NCI-H510A (cell line): ENCODE data around the gene RNF183.
"Not testable (repeated sequence)": the region's sequence is repeated elsewhere in the genome, so short reads cannot be mapped to it uniquely, and the experiment has no call there.

ENCODE experiments used
- DNase-seq: peaks from one replicate; lab custom pipeline; 2025; lab: John Stamatoyannopoulos, UW

The RNF183 gene

DNA sequence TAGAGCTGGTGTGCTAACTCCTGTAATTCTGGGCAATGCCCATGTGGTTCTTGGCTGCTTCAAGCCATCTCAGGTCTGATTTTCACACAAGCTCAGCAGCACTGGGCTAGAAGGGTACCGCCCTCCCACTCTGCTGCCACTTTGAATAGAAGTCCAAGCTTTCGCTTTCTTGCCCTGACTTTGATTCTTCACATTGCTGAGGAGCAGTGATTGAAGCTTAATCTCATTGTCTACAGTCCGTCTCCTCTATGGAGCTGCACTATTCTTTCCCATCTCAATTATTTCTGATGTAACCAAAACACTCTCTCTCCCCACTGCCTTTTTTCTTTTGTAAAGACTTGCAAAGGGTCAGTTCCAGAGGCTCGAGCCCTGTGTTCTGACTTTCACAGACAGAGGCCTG, 12.9 kb upstream of the RNF183 start:
- DNase-seq, result no peak

DNA sequence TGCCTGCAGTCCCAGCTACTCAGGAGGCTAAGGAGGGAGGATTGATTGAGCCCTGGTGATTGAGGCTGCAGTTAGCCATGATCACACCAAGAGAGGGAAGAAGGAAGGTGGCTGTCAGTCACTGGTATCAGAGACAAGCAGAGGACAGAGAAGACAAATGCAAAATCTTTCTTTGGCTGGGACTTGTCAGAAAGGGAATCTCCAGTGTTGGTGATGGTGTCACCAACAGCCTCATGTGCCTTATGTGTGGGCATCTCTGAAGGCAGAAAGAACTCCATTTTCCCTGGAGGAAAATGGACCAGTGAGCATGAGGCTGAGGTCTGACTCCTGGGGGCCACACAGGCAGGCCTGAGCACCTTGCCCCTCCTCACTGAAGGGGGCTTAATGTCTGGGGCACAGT, 12.1 kb upstream of the RNF183 start:
- no peak for DNase-seq

DNA sequence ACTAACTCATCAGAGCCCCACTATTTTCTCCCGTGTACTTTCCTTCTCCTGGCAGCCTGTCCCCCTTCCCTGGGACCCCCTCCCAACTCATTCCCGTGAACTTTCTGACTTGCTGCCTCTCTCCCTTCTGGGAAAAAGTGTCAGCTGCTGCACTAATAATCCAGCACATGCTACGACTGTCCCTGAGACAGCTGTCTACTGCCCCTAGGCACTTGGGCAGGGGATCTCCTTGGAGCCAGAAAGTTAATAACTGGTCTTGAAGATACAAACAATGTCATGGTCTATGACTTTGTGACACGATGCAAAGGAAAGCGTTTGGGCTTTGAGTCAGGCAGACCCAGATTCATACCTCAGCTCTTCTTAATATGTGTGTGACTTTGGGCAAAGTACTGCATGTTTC, 10.1 kb upstream of the RNF183 start:
- no peak for DNase-seq

DNA sequence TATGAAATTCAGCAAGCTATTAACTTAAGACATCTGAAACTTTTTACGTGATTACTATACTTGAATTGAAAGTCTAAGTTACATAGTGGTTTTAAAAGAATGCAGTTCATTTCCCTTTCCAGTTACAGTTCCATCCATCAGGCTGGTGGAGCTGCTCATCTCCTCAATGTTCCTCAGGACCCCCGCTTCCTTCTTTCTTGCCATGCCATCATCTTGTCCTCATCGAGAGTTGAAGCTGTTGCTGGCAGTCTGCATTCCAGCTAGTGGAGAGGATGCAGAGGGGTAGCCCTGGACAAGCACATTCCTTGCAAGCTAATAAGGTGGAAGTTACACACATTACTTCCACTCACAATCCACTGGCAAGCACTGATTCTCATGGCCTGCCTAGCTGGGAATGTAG, 8.8 kb upstream of the RNF183 start:
- no peak for DNase-seq

DNA sequence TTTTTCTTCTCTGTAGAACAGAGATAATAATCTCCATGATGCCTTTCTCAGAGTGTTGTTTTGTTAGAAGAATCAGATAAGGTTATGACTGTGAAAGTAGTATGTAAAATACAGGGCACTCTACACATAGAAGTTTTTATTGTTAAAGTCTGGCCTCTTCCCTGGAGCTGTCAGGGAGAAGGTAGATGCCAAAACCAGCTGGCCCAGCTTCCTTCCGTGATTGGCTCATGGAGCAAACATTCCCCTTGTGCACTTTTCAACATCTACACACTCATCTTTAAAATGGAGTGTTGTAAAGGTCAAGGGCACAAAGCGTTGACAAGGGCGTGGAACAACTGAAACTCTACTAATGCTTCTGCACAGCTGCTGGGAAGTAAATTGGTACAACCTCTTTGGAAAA, 7.4 kb upstream of the RNF183 start:
- DNase-seq, result no peak

DNA sequence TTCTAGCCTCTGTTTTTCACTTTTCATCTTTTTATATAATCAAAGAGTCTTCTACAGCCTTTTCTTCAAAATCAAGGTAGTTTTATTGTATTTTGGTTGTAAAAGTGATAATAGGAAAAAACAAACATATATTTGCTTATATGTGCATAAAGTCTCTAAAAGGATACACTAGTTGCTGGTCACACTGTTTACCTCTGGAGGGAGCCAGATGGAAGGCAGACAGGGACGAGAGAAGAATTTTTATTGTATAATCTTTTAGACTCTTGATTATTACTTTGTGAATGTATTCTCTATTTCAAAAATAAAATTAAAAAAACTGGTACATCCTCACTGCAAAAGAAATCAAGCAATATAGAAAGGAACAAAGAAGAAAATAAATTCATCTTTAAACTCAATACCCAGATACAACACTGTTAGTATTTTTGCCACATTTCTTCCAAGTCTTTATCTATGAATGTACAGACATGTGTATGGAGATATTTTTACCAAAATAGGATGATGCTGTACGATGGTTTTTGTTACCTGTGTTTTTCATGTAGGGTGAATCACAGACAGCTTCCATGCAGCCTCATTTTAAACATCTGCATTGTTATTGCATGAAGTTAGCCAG, 6.1 kb upstream of the RNF183 start:
- no peak for DNase-seq

DNA sequence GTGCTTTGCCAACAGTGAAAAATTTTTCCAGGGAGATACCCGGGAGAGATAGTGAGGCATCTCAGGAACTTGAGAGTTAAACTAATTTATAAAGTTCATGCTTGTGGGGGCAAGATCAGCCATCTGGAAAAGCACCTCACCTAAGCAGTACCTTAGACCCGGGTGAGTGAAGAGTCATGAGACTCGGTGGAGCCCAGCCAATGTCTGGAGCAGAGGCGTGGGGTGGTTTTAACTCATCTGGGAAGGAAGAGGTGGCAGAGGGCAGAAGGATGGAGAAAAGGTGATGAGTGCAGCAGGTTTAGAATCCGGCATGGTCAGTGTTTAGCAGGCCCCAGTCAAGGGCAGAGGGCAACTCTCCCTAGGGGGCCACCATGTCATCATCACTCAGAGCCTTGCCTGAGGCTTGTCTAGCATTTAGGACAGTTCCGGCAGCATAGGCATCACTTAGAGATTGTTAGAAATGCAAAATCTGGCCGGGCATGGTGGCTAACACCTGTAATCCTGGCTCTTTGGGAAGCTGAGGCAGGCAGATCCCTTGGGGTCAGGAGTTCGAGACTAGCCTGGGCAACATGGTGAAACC, 4.3 kb upstream of the RNF183 start:
- DNase-seq, result no peak

DNA sequence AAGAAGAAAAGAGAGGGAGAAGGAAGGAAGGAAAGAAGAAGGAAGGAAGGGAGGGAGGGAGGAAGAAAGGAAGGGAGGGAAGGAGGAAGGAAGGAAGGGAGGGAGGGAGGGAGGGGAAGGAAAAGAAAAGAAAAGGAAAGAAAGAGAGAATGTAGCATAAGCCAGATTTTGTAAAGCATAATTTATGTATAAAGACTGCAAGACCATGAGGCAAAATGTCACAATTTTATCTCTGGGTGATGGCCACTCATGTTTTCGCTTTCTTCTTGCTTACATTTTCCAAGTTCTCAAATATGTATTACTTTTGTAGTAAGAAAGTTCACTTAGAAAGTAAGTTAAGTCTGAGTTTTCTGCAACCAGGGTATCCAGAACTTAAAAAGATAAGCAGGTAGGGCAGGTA, 3.4 kb upstream of the RNF183 start:
- DNase-seq, result no peak

DNA sequence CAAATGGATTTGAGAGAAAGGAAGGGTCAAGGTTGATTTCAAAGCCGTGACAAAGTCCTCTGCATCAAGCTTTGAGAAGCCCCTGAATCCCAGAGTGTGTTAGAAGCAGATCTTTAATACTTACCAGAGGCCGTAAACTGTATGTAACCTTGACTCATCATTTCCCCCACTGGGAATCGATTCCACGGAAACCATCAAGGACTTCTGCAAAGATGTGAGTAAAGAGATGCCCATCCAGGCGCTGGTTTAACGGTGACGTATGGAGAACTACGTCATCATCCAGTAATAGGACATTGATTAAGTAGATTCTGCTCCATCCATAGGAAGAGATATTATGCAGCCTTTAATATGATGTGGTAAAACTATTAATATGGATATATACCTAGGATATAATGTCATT, 1.6 kb downstream of the RNF183 start:
- no peak for DNase-seq

DNA sequence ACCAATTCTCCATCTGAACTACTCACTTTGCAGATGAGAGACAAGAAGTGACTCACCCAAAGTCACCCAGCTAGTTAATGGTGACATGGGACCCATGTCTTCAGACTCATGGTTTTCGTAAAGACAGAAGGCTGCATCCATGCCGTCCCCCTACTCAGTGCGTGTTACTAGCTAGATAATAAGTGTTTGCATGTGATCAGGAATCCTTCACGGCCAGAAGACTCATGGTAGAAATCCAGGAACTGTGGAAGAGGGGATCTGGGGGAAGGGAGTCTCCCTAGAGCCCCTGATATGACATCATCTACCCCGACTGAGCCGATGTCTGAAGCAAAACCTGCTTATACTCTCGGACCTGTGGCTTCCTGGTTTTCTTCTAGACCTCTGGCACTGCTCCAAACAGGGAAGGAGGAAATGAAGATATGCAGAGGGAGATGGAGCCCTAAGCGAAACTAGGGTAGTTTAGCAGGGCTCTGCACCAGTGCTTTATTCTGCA, 3.3 kb downstream of the RNF183 start:
- DNase-seq, result peak; percentile 81

DNA sequence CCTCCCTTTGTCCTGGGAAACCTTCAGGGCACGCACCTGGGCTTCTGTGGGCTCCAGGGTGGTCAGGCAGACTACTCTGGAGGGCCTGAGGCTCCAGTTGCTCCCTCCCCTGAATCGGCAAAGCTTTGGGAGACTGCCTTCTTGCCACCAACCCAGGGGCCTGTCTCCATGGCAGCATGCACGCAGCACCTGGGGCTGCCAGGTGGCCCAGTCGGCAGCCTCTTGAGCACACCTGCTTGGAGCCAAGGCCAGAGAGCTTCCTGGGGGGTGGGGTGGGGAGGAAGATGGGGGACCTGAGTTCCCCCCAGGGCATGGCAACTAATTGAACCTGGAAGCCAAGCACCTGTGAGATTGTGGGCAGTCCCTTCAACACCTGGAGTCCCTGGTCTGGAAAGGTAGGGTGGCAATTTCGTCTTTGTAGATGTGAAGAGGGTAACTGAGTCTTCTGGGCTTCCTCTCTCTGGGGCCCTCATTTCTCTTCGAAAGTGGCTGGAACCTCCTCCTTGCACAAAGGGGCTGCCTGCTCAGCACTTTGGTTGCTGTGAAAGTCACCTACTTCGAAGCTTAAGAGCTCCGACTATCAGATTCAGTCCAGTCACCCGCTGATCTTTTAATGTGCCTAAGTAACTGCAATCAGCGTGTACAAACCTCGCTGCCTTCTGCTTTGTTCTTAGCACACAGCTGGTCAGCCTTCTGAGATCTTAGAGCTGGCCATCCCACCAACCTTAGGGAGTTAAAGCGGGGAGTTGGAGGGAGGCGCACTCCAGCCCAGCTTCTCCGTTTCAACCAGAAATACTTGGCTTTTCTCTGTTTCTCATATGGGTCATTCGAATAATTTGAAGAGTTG, 4.0 kb downstream of the RNF183 start:
- peak; percentile 92 for DNase-seq

DNA sequence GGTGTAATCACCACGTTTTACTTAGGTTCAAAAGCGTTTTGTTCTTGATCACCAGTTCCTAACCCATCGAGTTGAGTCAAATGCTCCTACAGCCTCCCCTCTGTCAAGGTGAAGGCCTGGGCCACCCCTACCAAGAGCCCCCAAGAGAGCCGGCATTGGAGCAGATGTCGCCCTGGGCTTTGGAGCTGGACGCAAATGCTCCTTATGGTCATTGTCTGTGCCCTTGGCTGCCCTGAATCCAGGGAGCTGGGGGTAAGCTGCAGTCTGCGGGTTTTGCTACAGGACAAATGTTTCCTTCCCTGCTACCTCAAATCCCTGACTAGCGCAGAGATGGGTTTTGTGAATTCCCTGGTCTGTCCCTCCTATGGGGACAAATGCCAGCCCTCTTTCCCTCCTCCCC, 4.9 kb downstream of the RNF183 start:
- DNase-seq, result no peak

DNA sequence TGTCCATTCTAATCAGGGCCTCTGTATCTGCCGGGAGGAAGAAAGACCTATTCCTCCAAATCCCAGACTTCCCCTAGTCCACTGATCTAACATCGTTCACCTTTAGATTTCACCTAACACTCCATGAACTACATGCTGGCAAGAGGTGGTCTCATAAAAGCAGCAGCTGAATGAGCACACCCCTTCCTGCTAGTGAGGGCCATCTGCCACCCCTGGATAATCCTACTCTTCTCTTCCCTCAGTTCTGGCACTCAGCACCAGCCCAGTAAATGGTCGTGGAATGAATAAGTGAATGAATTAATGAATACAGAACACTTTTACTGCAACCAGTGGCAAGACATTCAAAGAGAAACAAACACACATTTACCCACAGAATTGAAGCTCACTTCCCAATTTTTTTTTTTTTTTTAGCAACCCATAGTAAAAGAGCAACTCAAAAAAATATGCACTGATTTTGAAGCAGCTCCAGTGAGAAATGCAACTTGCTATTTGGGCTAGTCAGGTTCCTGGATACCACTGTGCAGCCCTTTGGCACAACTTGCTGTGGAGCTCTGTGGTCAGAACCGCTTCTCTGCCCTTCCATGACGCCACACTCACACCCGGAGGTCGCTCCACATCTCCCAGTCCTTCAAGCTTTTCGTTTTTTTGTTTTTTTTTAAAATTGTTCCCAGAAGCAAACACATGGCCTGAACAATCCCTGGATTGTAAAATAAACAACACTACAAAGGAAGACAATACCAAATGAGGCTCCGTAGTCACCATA, 6.2 kb downstream of the RNF183 start:
- no peak for DNase-seq

DNA sequence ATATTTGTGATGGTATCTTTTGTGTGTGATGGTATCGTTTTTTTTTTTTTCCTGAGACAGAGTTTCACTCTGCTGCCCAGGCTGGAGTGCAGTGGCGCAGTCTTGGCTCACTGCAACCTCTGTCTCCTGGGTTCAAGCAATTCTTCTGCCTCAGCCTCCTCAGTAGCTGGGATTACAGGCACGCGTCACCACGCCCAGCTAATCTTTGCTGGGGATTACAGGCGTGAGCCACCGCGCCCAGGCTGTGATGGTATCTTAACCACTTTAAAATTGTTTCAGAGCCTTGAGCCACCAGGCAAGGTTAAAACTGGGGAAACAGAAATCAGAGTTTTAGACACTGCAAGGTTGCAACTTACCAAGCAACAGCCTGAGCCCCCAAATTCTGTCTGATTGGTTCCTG, 6.9 kb downstream of the RNF183 start:
- DNase-seq, result not testable (repeated sequence)

DNA sequence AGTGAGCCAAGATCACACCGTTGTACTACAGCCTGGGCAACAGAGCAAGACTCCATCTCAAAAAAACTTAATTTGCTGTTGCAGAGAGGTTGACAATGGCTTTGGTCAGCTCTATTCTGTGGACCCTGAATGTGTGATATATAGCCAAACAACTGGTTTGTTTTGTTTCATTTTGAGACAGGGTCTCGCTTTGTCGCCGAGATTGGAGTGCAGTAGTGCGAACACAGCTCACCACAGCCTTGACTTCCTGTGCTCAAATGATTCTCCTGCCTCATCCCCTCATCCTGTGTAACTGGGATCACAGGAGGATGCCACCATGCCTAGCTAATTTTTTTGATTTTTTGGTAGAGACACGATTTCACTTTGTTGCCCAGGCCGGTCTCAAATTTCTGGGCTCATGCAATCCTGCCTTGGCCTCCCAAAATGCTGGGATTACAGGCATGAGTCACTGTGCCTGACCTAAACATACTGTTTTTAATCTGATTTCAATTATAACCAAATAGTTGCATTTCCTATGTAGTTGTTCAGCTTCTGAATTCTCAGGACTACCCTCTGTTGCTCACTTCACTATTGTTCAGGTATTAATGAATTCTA, 9.8 kb downstream of the RNF183 start:
- DNase-seq, result no peak

DNA sequence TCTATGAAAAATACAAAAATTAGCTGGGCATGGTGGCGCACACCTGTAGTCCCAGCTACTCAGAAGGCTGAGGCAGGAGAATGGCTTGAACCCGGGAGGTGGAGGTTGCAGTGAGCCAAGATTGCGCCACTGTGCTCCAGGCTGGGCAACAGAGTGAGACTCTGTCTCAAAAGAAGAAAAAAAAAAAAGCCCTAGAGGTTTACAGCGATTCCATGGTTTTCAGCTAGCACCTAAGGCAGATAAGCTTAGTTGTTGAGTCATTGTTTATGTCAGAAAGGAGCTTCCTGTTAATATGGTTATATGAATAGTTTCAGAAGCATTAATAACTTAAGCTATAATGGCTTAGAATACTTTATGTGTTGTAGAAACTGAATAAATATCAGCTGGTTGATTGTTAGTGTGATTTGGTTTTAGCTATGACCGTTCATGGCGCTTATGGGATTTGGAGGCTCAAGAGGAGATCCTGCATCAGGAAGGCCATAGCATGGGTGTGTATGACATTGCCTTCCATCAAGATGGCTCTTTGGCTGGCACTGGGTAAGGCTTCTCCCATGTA, 13.0 kb downstream of the RNF183 start:
- no peak for DNase-seq

DNA sequence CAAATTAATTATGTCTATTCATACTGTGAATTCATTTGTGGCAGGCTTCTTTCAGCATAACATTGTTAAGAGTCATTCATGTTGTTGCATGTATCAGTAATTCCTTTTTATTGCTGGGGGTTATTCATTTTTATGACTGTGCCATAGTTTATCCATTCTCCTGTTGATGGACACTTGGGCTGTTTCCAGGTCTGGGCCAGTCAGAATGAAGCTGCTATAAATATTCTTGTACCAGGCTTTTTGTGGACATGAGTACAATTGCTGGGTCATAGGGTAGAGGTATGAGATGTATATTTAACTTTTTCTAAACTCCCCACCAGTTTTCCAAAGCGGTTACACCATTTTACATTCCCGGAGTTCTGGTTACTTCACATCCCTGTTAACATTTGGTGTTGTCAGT, 14.1 kb downstream of the RNF183 start:
- no peak for DNase-seq

DNA sequence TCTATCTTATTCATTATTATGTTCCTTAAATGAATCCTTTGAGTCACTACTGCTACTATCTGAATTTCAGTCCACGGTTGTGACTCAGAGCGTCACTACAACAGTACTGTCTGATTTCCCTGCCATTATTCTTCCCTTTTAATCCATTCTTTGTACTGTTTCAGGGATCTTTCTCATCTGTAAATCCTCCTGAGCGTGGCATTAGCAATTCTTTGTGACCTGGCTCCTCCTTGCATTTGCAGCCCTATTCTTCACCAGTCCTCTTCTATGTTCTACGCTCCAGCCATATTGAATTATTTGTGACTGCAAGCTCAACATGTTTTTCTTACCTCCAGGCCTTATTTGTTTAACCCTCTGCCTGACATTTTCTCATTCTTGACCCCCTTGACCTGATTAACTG, 21.8 kb downstream of the RNF183 start:
- no peak for DNase-seq

DNA sequence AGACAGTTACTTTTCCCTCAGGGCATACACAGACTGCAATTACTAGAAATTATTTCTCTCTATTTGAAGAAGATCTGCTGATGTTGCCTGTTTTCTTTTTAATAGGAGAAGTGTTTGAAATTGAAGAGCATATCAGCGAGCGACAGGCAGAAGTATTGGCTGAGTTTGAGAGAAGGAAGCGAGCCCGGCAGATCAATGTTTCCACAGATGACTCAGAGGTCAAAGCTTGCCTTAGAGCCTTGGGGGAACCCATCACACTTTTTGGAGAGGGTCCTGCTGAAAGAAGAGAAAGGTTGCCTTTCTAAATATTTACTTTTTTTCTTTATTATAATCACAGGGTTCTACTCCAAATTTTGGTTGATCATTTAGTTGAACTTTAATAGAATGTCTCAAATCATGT, 24.3 kb downstream of the RNF183 start:
- DNase-seq, result no peak

DNA sequence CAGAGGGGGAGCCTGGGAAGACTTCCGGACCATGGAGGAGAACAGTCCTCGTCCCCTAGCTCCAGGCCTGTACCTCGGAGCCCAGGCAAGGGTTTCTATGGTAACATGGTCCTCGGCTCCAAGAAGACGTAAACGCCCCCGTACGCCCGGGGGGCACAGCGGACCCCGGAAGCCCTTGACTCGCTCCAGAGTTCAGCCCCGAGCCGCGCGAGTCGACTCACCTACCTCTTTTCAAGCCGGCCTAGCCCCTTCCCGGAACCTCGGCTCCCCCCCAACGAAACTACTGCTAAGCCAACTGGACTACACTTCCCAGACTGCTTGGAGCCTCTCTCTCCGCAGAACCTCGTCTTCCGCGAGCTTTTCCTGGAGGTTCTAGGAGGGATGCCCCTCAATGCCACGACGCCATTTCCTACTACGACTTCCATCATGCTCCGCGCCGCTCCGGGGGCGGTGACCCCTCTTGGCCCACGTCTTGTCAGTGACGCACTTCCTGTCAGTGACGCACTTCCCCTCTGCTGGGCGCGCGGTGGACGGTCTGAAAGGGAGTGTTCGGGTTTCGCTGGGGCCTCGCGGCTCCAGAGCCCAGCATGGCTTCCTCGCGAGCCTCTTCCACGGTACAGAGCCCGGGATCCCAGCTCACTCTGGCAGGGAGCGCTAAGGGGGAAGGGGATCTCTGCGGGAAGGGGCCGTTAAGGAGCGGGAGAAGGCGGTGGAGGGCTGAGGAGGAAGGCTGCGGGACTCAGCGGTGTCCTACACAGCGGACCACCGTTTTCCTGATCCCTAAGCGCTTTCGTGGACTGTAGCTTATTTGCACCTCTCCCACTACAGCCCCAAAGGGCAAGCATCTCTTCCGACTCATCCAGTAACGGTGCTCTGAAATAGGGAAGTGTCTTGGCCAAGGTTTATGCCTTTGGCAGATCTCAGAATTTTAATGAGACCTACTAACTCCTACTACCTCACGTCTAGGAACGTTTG, 27.7 kb downstream of the RNF183 start, which contains the start of the genes CDC26 and PRPF4:
CDC26 (minus strand) TSS at position 416 of the 975 bp plus-strand sequence. CDS start 3,065 bp downstream, outside the sequence.
PRPF4 (plus strand) TSS at position 502 of the 975 bp plus-strand sequence; CDS start at position 588, 86 bp downstream.
- DNase-seq, result peak; percentile 98
